Smooth muscle cell (in vitro differentiated cells): Measurements from ENCODE around the gene HDDC3. TPM values are rescaled to one million over a fixed set of nuclear protein-coding genes. Genes with fewer than 3 reads are reported as not detected.
"Not testable (repeated sequence)": the region's sequence is repeated elsewhere in the genome, so short reads cannot be mapped to it uniquely, and the experiment has no call there.

Source experiments
- DNase-seq: peaks from one replicate; lab custom pipeline; 2025; ENCODE audit not compliant: unreplicated experiment; lab: John Stamatoyannopoulos, UW
- H2AFZ ChIP-seq: fragments of 200-600 bp; sonication (generic); 2 replicates; pipeline ENCODE4 v1.6.0; 2016; ENCODE audit warnings: antibody characterized with exemption, low read depth, mild to moderate bottlenecking
- H3F3A ChIP-seq: fragments of 200-600 bp; sonication (generic); 2 replicates; pipeline ENCODE4 v1.6.0; 2017; ENCODE audit warnings: antibody characterized with exemption, low read depth
- H3K27ac ChIP-seq: fragments of 200-600 bp; sonication (generic); 2 replicates; pipeline ENCODE4 v1.5.1; 2016; ENCODE audit warnings: low read depth, mild to moderate bottlenecking
- H3K27me3 ChIP-seq: fragments of 200-600 bp; sonication (generic); 2 replicates; pipeline ENCODE4 v1.6.1; 2016; ENCODE audit warnings: low read depth, mild to moderate bottlenecking
- H3K36me3 ChIP-seq: fragments of 200-600 bp; sonication (generic); 2 replicates; pipeline ENCODE4 v1.5.1; 2016; ENCODE audit warnings: low read depth
- H3K4me1 ChIP-seq: fragments of 200-600 bp; sonication (generic); 2 replicates; pipeline ENCODE4 v1.5.1; 2016; ENCODE audit warnings: low read depth
- H3K4me2 ChIP-seq: fragments of 200-600 bp; sonication (generic); 2 replicates; pipeline ENCODE4 v1.6.0; 2016; ENCODE audit warnings: mild to moderate bottlenecking
- H3K4me3 ChIP-seq: fragments of 200-600 bp; sonication (generic); 2 replicates; pipeline ENCODE4 v1.5.1; 2016; ENCODE audit warnings: mild to moderate bottlenecking
- H3K79me2 ChIP-seq: fragments of 200-600 bp; sonication (generic); 2 replicates; pipeline ENCODE4 v1.6.0; 2016; ENCODE audit warnings: low read depth, mild to moderate bottlenecking
- H3K9ac ChIP-seq: fragments of 200-600 bp; sonication (generic); 2 replicates; pipeline ENCODE4 v1.6.0; 2016; ENCODE audit warnings: low read depth
- H3K9me3 ChIP-seq: fragments of 200-600 bp; sonication (generic); replicated peaks from 2 replicates; pipeline ENCODE4 v1.5.1; 2016; ENCODE audit warnings: low read depth
- H4K20me1 ChIP-seq: fragments of 200-600 bp; sonication (generic); 2 replicates; pipeline ENCODE4 v1.6.0; 2016; ENCODE audit warnings: low read depth
- WGBS: methylation state at CpG from one replicate; pipeline ENCODE4 v1.1.7; 2016; ENCODE audit warnings: low lambda C conversion rate; 5-methylcytosine and 5-hydroxymethylcytosine counted together
- polyA plus RNA-seq: library from polyadenylated mRNA; unstranded; fragments of >200 nt; fragmentation: Nextera tagmentation; extraction: Ambion mirVana; gene quantifications from 2 replicates; pipeline ENCODE4 v1.2.1, GENCODE V29; 2016
- total RNA-seq: library from RNA; depleted of rRNA; stranded (reverse); fragments of >200 nt; gene quantifications from 2 replicates; pipeline ENCODE4 v1.2.3, GENCODE V29; 2014
- TF ChIP-seq, protein P1 (sequence below): fragments of 200-600 bp; sonication (generic); IDR thresholded peaks from 2 replicates; pipeline ENCODE4 v1.5.1; 2017; ENCODE audit warnings: borderline replicate concordance, mild to moderate bottlenecking, antibody characterized with exemption; ENCODE audit not compliant: insufficient read depth, poor library complexity, severe bottlenecking

HDDC3 gene
- total and polyA plus RNA-seq, 2 experiments from 2014 or later = 16.0 to 16.3 TPM

DNA sequence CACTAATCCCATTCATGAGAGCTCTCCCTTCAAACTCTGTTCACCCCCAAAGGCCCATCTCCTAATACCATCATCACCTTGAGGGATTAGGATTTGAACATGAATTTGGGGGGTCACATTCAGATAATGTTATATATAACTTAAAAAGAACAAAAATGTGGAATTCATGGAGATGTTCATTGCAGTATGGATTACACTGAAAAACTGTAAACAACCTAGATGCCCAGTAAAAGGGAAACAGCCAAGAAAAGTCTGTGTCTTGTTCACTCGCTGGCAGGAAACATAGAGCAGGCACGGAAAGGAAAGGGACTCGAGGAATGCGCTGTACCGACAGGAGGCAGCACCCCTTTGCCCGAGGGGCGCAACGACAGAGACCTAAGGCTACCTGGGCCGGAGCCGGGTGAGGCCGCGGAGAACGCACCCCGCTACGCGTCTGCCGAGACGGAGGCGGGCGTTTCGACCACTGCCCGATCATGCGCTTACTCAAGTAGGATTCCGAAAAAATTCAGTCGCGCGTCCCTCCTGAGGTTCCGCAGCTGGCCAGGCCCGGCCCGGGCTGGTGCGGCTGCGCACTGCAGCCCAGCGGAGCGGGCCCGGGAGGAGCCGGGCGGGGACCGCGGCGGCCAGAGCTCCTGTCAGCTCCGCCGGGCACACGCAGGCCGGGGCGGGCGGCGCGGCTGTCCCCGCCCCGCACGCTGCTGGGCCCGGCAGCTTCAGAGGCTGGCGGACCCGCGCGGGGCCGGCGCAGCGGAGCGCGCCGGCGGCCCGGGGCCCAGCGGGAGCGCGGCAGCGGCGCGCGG, 30.1 kb downstream of the HDDC3 start:
- Histone ChIP-seq H3K4me2 (peak overlapping the region; percentile 93), H3K27me3 (no peaks in the 10 kb centered on the region), H4K20me1 (no peaks in the 10 kb centered on the region), H3F3A (peaks cover 5% of the 10 kb centered on the region), H3K27ac (peak overlapping the region; percentile 39), H3K79me2 (no peaks in the 10 kb centered on the region), H3K9ac (no peak overlapping the region), H3K4me3 (peak overlapping the region; percentile 68), H3K9me3 (no peaks in the 10 kb centered on the region), H3K4me1 (peaks cover 7% of the 10 kb centered on the region), H3K36me3 (no peaks in the 10 kb centered on the region), H2AFZ (peak overlapping the region; percentile 99)
- WGBS = under 1% methylated on average over 48 of the region's 71 CpGs
- peak; percentile 54 for DNase-seq
- TF ChIP-seq, protein P1, sequence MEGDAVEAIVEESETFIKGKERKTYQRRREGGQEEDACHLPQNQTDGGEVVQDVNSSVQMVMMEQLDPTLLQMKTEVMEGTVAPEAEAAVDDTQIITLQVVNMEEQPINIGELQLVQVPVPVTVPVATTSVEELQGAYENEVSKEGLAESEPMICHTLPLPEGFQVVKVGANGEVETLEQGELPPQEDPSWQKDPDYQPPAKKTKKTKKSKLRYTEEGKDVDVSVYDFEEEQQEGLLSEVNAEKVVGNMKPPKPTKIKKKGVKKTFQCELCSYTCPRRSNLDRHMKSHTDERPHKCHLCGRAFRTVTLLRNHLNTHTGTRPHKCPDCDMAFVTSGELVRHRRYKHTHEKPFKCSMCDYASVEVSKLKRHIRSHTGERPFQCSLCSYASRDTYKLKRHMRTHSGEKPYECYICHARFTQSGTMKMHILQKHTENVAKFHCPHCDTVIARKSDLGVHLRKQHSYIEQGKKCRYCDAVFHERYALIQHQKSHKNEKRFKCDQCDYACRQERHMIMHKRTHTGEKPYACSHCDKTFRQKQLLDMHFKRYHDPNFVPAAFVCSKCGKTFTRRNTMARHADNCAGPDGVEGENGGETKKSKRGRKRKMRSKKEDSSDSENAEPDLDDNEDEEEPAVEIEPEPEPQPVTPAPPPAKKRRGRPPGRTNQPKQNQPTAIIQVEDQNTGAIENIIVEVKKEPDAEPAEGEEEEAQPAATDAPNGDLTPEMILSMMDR = peak; percentile 60

DNA sequence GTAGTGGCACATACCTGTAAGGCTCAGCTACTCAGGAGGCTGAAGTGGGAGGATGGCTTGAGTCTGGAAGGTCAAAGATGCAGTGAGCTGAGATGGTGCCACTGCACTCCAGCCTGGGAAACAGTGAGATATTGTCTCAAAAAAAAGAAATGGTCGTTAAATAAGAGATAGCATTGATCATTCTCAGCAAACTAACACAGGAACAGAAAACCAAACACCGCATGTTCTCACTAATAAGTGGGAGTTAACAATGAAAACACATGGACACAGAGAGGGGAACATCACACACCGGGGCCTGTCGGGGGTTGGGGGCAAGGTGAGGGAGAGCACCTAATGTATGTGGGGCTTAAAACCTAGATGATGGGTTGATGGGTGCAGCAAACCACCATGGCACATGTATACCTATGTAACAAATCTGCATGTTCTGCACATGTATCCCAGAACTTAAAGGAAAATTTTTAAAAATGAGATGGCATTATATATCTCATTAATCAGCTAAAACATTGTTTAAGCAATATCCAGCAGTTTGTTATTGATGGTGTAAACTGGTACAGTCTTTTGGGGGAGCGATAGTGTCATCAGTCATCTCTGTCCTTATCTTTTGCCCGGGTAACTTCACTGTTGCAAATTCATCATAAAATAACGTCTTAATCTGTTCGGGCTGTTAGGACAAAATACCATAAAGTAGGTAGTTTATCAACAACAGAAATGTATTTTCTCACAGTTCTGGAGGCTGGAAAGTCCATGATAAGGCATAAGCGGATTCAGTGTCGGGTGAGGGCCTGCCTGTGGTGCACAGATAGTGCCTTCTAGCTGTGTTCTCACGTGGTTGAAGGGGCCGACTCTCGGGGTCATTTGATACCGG, 30.9 kb downstream of the HDDC3 start:
- Histone ChIP-seq H3K9ac (no peak overlapping the region), H4K20me1 (no peaks in the 10 kb centered on the region), H3K27me3 (no peaks in the 10 kb centered on the region), H3K4me3 (peak overlapping the region; percentile 68), H3K36me3 (no peaks in the 10 kb centered on the region), H3K79me2 (no peaks in the 10 kb centered on the region), H3F3A (peaks cover 5% of the 10 kb centered on the region), H2AFZ (peak overlapping the region; percentile 99), H3K27ac (no peak overlapping the region), H3K9me3 (no peaks in the 10 kb centered on the region), H3K4me1 (peaks cover 7% of the 10 kb centered on the region), H3K4me2 (peak overlapping the region; percentile 93)
- no peak for DNase-seq
- TF ChIP-seq, protein P1 = no peak
- 69% methylated on average over 14 of the region's 14 CpGs for WGBS

GRCh38 chr15:90897131-90897655, 35.2 kb downstream of the HDDC3 start:
- H3K79me2 ChIP-seq, H3K4me2 ChIP-seq, DNase-seq, H3K9me3 ChIP-seq, H4K20me1 ChIP-seq, H3K4me1 ChIP-seq, H3K4me3 ChIP-seq, H3K36me3 ChIP-seq, H3K27me3 ChIP-seq, H2AFZ ChIP-seq, H3K27ac ChIP-seq, H3F3A ChIP-seq, H3K9ac ChIP-seq: not testable (repeated sequence)
- 95% methylated on average over 9 of the region's 14 CpGs for WGBS

DNA sequence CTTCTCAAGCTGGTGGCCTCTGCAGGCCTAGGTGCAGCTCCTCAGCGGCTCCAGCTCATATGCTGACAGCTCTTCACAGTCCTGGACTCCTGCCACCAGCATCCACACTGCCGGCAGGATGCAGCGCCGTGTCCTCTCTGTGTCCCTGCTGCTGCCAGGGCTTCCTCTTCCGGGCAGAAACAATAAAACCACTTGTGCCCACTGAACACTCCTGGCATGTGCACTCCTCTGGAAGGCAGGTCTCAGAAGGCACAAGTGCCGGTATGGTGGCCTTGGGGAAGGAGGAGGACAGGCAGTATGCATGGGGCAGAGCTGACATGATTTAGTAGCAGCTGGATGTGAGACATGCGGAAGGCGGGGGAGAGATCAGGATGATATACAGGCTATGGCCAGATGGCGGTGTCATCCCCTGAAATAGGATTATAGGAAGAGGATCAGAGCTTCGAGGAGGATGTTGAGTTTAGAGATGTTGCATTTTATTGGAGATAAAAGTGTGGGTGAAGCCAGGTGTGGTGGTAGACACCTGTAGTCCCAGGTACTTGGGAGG, 36.7 kb downstream of the HDDC3 start:
- Histone ChIP-seq H3K4me3 (no peak overlapping the region), H2AFZ (no peak overlapping the region), H3K9me3 (no peaks in the 10 kb centered on the region), H3F3A (no peaks in the 10 kb centered on the region), H3K36me3 (no peaks in the 10 kb centered on the region), H3K27me3 (no peaks in the 10 kb centered on the region), H3K4me1 (no peaks in the 10 kb centered on the region), H3K79me2 (no peaks in the 10 kb centered on the region), H3K4me2 (no peak overlapping the region), H3K9ac (no peak overlapping the region), H4K20me1 (no peaks in the 10 kb centered on the region), H3K27ac (no peak overlapping the region)
- WGBS = 93% methylated on average over 10 of the region's 10 CpGs
- no peak for DNase-seq
- TF ChIP-seq, protein P1 = no peak
